Smooth muscle cell (in vitro differentiated cells): ENCODE measurements around the gene HIRIP3. TPM values are rescaled to one million over a fixed set of nuclear protein-coding genes. Genes with fewer than 3 reads are reported as not detected.

Source experiments
- DNase-seq: peaks from one replicate; lab custom pipeline; 2025; ENCODE audit not compliant: unreplicated experiment; lab: John Stamatoyannopoulos, UW
- H2AFZ ChIP-seq: fragments of 200-600 bp; sonication (generic); 2 replicates; pipeline ENCODE4 v1.6.0; 2016; ENCODE audit warnings: antibody characterized with exemption, low read depth, mild to moderate bottlenecking
- H3F3A ChIP-seq: fragments of 200-600 bp; sonication (generic); 2 replicates; pipeline ENCODE4 v1.6.0; 2017; ENCODE audit warnings: antibody characterized with exemption, low read depth
- H3K27ac ChIP-seq: fragments of 200-600 bp; sonication (generic); 2 replicates; pipeline ENCODE4 v1.5.1; 2016; ENCODE audit warnings: low read depth, mild to moderate bottlenecking
- H3K27me3 ChIP-seq: fragments of 200-600 bp; sonication (generic); 2 replicates; pipeline ENCODE4 v1.6.1; 2016; ENCODE audit warnings: low read depth, mild to moderate bottlenecking
- H3K36me3 ChIP-seq: fragments of 200-600 bp; sonication (generic); 2 replicates; pipeline ENCODE4 v1.5.1; 2016; ENCODE audit warnings: low read depth
- H3K4me1 ChIP-seq: fragments of 200-600 bp; sonication (generic); 2 replicates; pipeline ENCODE4 v1.5.1; 2016; ENCODE audit warnings: low read depth
- H3K4me2 ChIP-seq: fragments of 200-600 bp; sonication (generic); 2 replicates; pipeline ENCODE4 v1.6.0; 2016; ENCODE audit warnings: mild to moderate bottlenecking
- H3K4me3 ChIP-seq: fragments of 200-600 bp; sonication (generic); 2 replicates; pipeline ENCODE4 v1.5.1; 2016; ENCODE audit warnings: mild to moderate bottlenecking
- H3K79me2 ChIP-seq: fragments of 200-600 bp; sonication (generic); 2 replicates; pipeline ENCODE4 v1.6.0; 2016; ENCODE audit warnings: low read depth, mild to moderate bottlenecking
- H3K9ac ChIP-seq: fragments of 200-600 bp; sonication (generic); 2 replicates; pipeline ENCODE4 v1.6.0; 2016; ENCODE audit warnings: low read depth
- H3K9me3 ChIP-seq: fragments of 200-600 bp; sonication (generic); replicated peaks from 2 replicates; pipeline ENCODE4 v1.5.1; 2016; ENCODE audit warnings: low read depth
- H4K20me1 ChIP-seq: fragments of 200-600 bp; sonication (generic); 2 replicates; pipeline ENCODE4 v1.6.0; 2016; ENCODE audit warnings: low read depth
- WGBS: methylation state at CpG from one replicate; pipeline ENCODE4 v1.1.7; 2016; ENCODE audit warnings: low lambda C conversion rate; 5-methylcytosine and 5-hydroxymethylcytosine counted together
- polyA plus RNA-seq: library from polyadenylated mRNA; unstranded; fragments of >200 nt; fragmentation: Nextera tagmentation; extraction: Ambion mirVana; gene quantifications from 2 replicates; pipeline ENCODE4 v1.2.1, GENCODE V29; 2016
- total RNA-seq: library from RNA; depleted of rRNA; stranded (reverse); fragments of >200 nt; gene quantifications from 2 replicates; pipeline ENCODE4 v1.2.3, GENCODE V29; 2014
- TF ChIP-seq, protein P1 (sequence below): fragments of 200-600 bp; sonication (generic); IDR thresholded peaks from 2 replicates; pipeline ENCODE4 v1.5.1; 2017; ENCODE audit warnings: borderline replicate concordance, mild to moderate bottlenecking, antibody characterized with exemption; ENCODE audit not compliant: insufficient read depth, poor library complexity, severe bottlenecking

HIRIP3 gene
- total and polyA plus RNA-seq, 2 experiments from 2014 or later: 11.3 to 13.9 TPM

DNA sequence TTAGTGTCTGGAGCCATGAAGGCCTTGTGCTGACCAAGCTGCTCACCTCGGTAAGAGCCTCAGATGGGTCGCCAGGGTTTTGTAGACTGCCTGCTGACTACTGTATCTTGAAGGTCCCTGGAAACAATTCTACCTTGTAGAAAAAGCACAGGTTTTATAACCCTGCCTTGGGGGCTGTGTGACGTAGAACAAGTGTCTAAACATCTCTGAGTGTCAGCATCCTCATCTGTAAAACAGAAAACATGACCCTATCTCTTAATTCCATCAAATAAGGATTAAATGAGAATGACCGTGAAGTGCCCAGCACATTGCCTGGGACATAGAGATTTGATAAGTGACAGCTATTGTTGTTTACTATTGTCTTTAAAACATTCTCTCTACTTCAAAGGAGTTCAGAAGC, 27.2 kb downstream of the HIRIP3 start:
- Histone ChIP-seq H3K9ac (no peak overlapping the region), H3K9me3 (no peaks in the 10 kb centered on the region), H3K27me3 (no peaks in the 10 kb centered on the region), H3F3A (peaks cover 15% of the 10 kb centered on the region), H3K36me3 (peaks cover 3% of the 10 kb centered on the region), H3K4me3 (no peak overlapping the region), H3K4me1 (no peaks in the 10 kb centered on the region), H3K27ac (no peak overlapping the region), H4K20me1 (no peaks in the 10 kb centered on the region), H3K4me2 (no peak overlapping the region), H3K79me2 (no peaks in the 10 kb centered on the region), H2AFZ (no peak overlapping the region)
- 98% methylated on average over 4 of the region's 4 CpGs for WGBS
- no peak for DNase-seq
- TF ChIP-seq, protein P1, sequence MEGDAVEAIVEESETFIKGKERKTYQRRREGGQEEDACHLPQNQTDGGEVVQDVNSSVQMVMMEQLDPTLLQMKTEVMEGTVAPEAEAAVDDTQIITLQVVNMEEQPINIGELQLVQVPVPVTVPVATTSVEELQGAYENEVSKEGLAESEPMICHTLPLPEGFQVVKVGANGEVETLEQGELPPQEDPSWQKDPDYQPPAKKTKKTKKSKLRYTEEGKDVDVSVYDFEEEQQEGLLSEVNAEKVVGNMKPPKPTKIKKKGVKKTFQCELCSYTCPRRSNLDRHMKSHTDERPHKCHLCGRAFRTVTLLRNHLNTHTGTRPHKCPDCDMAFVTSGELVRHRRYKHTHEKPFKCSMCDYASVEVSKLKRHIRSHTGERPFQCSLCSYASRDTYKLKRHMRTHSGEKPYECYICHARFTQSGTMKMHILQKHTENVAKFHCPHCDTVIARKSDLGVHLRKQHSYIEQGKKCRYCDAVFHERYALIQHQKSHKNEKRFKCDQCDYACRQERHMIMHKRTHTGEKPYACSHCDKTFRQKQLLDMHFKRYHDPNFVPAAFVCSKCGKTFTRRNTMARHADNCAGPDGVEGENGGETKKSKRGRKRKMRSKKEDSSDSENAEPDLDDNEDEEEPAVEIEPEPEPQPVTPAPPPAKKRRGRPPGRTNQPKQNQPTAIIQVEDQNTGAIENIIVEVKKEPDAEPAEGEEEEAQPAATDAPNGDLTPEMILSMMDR: no peak

DNA sequence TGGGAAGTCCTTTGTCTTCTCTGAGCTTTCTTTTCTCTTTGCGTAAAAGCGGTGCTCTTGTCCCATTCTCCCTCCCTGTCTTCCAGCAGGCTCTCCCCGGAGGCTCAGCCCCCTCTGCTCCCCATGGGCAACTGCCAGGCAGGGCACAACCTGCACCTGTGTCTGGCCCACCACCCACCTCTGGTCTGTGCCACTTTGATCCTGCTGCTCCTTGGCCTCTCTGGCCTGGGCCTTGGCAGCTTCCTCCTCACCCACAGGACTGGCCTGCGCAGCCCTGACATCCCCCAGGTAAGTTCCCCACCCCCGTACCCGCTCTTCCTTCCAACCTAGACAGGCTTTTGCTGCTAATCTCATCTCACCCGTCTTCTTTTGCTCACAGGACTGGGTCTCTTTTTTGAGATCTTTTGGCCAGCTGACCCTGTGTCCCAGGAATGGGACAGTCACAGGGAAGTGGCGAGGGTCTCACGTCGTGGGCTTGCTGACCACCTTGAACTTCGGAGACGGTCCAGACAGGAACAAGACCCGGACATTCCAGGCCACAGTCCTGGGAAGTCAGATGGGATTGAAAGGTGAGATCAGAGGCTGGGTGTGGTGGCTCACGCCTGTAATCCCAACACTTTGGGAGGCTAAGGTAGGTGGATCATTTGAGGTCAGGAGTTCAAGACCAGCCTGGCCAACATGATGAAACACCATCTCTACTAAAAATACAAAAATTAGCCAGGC, 32.2 kb downstream of the HIRIP3 start:
- Histone ChIP-seq H3K79me2 (no peaks in the 10 kb centered on the region), H4K20me1 (no peaks in the 10 kb centered on the region), H2AFZ (no peak overlapping the region), H3K4me2 (peak overlapping the region; percentile 92), H3K4me1 (peaks cover 5% of the 10 kb centered on the region), H3K9me3 (no peaks in the 10 kb centered on the region), H3K27me3 (no peaks in the 10 kb centered on the region), H3K36me3 (no peaks in the 10 kb centered on the region), H3K27ac (peak overlapping the region; percentile 71), H3K9ac (no peak overlapping the region), H3K4me3 (peak overlapping the region; percentile 86), H3F3A (no peaks in the 10 kb centered on the region)
- DNase-seq: no peak
- TF ChIP-seq, protein P1: no peak
- 95% methylated on average over 14 of the region's 14 CpGs for WGBS

DNA sequence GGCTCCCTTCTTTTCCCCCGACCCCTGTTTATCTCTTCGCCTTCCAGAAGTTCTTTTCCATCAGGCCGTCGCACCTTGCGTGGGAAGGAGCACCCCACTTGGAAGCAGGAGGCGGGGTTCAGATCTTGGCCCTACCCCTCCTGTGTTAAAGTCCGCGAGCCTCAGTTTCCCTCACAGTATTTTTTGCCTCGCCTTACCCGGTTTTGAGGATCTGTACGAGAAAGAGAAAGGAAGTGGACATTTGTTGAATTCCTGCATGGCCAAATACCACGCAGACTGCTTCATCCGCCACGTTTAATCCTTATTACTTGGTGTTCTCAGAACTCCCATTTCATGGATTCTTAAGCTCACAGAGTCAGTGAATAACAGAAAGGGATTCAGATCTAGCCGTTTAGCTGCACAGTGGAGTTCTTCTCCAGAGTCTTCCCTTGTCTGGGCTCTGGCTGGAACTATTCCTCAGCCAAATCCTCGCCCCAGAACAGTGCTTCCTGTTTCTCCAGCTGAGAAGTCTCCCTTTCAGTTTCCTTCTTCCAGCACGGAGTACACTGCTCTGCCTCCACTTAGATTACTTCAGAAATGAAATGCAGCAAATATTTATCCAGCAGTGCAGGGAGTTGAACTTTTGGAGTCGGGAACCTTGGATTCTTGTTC, 32.9 kb downstream of the HIRIP3 start:
- DNase-seq: no peak
- TF ChIP-seq, protein P1: no peak
- Histone ChIP-seq H3K4me2 (peak overlapping the region; percentile 92), H3F3A (no peaks in the 10 kb centered on the region), H3K9ac (peak overlapping the region; percentile 74), H3K79me2 (no peaks in the 10 kb centered on the region), H2AFZ (peak overlapping the region; percentile 78), H4K20me1 (no peaks in the 10 kb centered on the region), H3K27me3 (no peaks in the 10 kb centered on the region), H3K4me3 (peak overlapping the region; percentile 86), H3K9me3 (no peaks in the 10 kb centered on the region), H3K4me1 (peaks cover 5% of the 10 kb centered on the region), H3K36me3 (no peaks in the 10 kb centered on the region), H3K27ac (peak overlapping the region; percentile 71)
- WGBS: 19% methylated on average over 18 of the region's 18 CpGs
